AG08396 (cell line): ENCODE results near the gene CTTNBP2NL.
"Not testable (repeated sequence)": the region's sequence is repeated elsewhere in the genome, so short reads cannot be mapped to it uniquely, and the experiment has no call there.

ENCODE experiments used
- DNase-seq: peaks from one replicate; pipeline ENCODE4 v3.0.0; 2012; ENCODE audit warnings: low spot score, mixed read lengths

The CTTNBP2NL gene

DNA sequence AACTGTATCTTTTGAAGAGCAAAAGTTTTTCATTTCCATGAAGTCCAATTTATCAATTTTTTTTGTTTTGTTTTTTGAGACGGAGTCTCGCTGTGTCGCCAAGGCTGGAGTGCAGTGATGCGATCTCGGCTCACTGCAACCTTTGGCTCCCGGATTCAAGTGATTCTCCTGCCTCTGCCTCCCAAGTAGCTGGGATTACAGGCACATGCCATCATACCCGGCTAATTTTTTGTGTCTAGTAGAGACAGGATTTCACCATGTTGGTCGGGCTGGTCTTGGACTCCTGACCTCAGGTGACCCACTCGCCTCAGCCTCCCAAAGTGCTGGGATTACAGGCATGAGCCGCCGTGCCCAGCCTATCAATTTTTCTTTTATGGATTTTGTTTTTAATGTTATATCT, 27.7 kb downstream of the CTTNBP2NL start:
- not testable (repeated sequence) for DNase-seq

DNA sequence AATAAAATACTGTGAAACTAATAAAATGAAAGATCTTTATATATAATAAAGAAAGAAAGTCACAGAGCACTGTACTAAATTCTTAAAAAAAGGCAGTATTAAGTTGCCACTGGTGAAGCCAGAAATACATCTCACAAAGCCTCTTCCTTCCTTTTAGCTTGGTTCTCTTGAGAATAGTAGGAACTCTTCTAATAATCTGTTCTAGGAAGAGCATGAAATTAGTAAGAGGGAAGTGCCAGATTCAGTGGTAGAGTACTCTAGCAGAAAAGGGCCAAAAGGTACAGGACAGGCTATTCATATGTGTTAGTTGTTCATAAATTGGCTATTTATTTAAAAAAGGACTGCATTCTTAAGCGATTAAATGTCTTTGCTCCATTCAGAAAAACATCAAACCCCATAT, 33.7 kb downstream of the CTTNBP2NL start:
- no peak for DNase-seq

DNA sequence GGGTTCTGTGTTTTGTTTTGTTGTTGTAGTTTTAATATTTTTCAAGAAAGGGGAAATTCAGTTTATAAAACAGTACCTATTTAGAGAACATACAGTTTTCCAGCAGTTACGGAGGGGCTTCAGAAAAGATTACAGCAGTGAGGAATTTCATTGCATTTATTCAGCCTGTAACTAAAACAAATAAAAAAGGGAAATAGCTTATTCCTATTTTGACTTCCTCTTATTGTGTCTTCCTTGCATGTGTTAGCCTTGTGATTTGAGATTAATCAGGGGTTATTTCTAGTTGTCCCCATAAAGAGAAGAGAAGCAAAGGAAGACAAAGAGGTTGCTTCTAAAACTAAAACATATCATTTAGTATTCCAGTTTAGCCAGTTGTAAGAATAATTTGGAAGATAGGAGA, 35.0 kb downstream of the CTTNBP2NL start:
- no peak for DNase-seq

DNA sequence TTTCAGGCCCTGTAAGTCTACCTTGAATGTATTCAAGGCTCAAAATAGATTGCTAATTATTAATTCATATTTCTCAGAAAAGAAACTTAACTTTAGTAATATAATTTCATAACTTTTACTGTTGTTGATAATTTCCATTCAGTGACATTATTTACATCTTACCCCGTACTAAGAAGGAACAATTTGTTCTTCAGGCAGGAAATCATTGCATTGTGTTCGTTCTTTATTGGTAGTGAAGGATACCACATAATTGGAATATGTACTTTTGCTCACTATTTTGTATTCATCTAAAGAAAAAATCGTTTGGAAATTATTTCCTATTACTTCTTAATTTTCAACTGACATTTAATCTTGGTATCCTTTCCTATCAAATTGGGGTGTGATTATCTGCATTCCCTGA, 39.4 kb downstream of the CTTNBP2NL start:
- no peak for DNase-seq

DNA sequence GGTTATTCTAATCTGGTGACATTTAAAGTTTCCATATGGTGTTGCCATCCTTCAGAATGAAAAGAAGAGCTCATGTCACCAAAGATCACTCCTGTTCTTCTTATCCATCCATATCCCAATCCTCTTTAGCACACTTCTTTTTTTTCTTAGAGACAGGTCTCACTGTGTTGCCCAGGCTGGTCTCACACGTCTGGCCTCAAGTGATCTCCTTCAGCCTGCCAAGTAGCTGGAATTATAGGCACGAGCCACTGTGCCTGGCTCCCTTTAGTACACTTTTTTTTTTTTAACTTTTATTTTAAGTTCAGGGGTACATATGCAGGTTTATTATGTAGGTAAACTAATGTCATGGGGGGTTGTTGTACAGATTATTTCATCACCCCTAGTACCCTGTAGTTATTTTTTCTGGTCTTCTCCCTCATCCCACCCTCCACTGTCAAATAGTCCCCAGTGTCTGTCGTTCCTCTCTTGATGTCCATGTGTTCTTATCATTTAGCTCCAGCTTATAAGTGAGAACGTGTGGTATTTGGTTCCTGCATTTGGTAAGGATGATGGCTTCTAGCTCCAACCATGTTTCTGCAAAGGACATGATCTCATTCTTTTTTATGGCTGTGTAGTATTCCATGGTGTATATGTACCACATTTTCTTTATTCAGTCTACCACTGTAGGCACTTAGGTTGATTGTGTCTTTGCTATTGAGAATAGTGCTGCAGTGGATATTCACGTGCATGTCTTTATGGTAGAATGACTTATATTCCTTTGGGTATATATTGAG, 40.6 kb downstream of the CTTNBP2NL start:
- DNase-seq, result no peak

DNA sequence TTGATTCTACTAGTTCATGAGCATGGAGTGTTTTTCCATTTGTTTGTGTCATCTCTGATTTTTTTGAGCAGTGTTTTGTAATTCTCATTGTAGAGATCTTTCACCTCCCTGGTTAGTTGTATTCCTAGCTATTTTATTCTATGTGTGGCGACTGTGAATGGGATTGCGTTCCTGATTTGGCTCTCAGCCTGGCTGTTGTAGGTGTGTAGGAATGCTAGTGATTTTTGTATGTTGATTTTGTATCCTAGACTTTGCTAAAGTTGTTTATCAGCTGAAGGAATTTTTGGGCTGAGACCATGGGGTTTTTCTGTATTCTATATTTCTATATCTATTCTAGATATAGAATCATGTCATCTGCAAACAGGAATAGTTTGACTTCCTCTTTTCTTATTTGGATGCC, 42.1 kb downstream of the CTTNBP2NL start:
- DNase-seq, result not testable (repeated sequence)

DNA sequence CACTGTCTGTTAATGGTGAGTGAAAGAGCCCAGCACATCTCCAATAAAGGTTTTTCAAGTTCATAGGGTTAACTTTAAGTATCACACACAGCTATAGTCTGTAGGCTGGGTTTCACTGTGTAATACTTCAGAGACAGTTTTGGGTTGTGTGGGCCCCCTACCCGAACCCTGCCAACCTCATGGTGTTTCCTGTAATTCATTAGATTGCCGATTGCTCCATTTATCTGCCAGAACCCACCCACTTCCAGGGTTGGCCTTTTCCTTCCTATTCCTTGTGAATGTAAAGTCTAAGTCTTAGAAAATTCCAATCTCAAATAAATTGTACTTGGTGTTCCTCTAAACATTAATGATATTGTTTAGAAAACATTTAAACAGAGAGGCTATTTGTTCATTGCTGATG, 43.6 kb downstream of the CTTNBP2NL start:
- no peak for DNase-seq

DNA sequence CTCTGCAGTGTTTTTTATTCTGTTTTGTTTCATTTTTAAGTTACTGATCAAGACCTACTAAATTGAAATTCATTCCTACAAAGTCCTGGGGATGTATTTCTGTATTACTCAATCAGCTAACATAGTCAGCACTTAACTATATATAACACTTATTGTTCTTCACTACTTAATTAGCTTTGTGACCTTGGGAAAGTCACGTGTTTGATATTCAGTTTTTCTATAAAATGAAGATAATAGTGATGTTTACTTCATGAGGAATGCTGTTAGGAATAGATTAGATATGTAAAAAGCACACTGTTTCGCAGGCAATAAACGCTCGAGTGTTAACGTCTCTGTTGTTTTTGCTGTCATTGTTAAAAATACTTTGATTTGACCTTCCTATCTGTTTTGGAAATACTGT, 44.6 kb downstream of the CTTNBP2NL start:
- DNase-seq, result no peak

DNA sequence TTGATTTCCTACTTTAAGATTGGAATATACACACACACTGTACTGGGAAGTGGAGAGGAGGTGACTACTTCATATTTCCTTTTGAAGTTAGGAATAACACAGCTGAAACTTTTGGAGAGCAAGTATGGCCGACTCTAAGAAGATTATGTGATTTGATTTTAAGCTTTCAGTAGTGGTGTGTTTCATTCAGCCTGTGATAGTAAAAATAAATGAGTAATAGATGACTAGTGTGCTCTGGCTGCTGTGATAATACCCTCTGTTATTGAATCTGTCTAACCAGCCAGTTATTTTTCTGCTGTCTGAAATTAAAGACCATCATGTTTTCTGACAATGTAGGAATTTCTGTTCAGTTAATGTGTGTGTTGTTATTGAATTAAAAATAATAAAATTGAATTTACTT, 48.3 kb downstream of the CTTNBP2NL start:
- no peak for DNase-seq

DNA sequence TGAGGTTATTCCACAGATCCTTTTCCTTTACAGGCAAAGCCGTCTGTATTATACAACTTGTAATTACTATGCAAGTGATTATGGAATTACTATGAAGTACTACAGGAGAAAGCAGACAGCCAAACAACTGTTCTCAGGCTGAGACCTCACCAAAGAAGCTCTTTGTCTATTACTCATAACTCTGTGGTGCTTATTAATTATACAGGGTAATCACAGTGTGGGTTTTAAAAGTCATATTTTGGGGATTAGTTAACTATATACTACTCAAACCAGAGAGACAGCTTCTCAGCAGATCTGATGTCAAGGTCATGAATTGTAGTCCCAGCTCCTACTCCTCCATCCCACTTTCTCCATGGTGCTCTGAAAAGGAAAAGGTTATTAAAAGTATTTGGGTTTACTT, 49.6 kb downstream of the CTTNBP2NL start:
- no peak for DNase-seq

DNA sequence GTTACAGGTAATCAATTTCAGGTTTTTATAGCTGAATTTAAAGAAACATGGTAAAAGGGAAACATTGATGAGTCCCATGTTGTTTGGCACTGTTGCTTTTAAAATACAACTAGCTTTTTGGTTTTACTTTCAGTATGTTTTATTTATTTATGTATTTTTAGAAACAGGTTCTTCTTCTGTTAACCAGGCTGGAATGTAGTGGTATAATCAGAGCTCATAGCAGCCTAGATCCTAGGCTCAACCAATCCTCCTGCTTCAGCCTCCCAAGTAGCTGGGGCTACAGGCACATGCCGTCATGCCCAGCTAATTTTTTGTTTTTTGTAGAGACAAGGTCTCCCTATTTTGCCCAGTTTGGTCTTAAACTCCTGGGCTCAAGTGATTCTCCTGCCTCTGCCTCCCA, 50.4 kb downstream of the CTTNBP2NL start:
- no peak for DNase-seq

DNA sequence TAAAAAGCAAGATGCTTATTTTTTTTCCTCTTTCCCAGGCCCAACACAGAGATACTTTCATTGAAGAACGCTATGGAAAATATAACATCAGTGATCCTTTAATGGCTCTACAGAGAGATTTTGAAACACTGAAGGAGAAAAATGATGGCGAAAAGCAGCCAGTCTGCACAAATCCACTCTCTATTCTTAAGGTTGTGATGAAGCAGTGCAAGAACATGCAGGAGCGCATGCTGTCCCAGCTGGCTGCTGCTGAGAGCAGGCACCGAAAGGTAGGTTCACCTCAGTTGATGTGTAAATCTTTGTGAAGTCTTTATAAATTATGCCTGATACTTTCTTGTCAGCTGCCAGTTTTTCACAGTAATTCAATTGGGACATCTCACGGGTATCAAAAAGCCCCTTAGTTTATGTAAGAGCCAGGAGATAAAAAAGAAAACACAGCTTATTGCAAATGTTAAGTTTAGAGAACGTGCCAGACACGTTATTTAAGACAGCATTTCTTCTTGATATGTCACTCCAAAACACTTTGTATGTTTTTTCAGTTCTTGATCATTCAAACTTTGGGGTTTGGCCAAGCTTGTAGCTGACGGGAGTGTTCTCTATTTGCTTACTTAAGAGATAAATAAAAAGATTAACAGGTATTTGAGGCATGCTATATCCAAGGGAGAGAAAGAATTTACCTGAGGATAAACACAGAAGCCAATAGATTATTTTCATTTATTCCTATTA, 53.1 kb downstream of the CTTNBP2NL start:
- no peak for DNase-seq

DNA sequence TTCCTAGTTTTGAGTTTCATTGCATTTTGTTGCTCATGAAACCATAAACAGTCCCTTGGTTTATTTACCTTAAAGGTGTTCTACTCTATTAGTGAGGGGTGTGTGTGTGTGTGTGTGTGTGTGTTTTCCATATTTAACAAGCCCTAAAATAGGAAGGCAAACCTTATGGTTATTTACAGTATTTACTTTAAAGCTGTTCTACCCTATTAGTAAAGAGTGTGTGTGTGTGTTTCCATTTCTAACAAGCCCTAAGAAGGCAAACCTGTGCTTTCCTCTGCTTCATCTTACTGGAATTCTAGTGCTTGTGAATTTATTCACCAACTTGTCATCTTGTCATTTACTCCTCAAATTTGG, 53.6 kb downstream of the CTTNBP2NL start:
- no peak for DNase-seq

DNA sequence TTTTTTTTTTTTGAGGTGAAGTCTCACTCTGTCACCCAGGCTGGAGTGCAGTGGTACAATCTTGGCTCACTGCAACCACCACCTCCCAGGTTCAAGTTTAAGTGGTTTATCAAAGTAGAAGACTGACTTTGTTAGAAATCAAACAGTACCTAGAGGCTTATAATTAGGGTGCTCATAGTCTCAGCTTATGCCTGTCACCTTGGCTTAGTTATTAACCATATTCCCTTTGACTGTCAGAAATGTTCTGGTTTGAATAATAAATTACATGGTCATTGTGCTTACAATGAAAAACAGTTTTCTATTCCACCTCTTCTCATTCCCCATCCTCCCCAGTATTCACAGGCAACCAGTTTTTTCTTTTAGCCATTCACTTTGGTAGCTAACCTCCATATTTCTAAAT, 54.8 kb downstream of the CTTNBP2NL start:
- no peak for DNase-seq

DNA sequence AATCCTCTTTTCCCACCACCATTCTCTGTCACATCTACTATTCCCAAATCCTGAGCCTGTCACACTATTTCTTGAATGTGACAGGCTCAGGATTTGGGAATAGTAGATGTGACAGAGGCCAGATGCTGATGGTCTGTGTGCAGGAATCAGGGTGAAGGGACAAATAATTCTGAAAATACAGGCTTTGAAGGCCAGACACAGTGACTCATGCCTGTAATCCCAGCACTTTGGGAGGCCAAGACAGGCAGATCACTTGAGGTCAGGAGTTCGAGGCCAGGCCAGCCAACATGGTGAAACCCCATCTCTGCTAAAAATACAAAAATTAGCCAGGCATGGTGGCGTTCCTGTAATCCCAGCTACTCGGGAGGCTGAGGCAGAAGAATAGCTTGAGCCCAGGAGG, 55.3 kb downstream of the CTTNBP2NL start:
- not testable (repeated sequence) for DNase-seq

DNA sequence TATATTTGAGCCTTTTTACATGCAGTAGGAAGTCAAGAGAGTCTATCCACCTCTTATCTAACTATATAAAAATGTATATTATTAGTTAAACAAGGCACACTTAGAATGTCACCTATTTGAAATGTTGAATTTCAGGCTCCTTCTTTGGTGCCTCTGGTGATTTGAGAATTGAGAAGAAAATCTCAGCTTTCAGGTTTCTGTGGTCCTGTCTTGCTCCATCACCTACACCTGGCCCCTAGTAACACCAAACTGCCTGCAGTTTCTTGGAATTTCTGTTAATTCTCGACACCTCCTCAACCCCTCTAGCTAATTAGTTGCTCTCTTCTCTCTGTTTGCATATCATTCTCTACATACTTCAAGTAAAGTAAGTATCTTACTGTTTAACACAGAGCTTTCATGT, 57.9 kb downstream of the CTTNBP2NL start:
- no peak for DNase-seq

DNA sequence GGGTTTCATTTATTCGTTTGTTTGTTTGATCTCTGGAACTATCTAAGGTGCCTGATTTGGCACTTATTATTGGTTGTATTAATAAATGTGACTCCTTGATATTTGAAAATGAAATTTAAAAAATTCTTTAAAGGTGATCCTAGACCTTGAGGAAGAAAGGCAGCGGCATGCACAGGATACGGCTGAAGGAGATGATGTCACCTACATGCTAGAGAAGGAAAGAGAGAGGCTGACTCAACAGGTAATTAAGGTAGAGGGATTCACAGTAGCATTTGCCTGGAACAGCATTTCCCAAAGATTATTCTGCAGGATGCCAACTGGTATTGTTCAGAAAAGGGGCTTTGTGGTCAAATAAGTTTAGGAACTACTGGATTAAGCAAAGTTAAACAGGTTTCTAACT, 58.3 kb downstream of the CTTNBP2NL start:
- DNase-seq, result no peak

DNA sequence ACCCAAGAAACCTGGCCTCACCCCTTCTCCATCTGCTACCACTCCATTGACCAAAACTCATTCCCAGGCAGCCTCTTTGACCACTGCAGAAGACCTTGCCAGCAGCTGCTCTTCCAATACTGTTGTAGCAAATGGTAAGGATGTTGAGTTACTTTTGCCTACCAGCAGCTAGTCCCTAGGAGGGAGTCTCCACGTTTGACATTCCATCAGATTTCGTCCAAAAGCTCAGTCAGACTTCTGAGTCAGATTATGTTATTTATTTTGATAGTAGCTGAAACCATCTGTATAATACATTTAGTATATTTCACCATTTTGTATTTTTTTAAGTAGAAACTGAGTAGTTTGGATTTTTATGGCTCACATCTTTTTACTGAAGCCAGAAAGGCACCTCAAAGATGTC, 61.2 kb downstream of the CTTNBP2NL start:
- DNase-seq, result peak; percentile 24

DNA sequence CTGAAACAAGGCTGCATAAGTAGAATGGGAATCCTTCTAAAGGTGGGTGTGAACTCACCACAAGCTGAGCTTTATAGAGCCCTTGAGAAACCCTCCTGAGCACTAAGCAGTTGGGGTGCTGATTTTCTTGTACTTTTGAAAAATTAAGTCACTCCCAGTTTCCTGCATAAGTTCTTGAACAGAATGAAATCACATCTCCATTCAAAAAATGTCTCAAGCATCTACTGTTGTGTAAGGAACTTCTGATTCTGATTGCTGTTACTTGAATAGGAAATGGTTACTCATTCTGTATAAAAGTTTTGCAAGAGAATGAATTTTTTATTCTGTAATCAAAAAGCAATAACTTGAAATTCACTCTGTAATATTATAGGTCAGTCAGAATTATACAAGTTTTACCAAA, 61.9 kb downstream of the CTTNBP2NL start:
- DNase-seq, result no peak

DNA sequence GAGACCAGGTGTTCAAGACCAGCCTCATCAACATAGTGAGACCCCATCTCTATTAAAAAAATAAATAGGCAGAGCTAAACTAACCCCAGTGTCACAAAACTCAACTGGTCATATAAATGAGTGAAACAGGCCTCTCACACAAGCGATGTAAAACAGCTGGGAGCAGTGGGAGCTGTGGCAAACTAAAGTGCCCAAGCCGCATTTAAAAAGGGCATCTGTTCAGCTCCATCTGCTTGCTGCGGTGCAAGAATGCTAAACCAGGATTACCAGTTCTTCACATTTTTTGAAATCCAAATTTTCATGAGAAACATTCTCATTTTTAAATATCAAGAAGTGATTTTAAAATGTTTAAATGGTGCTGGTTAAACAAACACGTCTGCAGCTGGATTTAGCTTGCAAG, 62.7 kb downstream of the CTTNBP2NL start:
- DNase-seq, result no peak

DNA sequence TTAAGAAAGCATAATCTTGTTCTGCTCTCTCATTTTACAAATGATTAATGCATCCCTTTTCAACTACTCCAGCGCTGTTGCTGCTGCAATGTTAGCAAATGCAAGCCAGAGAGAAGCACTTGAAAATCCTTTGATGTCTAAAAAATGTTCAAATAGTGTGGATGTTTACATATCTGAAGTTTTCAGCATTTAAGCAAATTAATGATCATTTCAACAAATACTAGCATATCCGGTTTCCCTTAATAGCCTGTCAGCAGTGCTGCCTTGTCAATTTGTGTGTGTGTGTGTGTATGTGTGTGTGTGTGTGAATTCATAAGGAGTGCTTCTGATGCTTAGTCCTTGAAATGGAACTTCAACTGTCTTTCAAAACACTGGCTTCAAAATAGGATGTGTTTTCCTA, 64.6 kb downstream of the CTTNBP2NL start:
- DNase-seq, result no peak

DNA sequence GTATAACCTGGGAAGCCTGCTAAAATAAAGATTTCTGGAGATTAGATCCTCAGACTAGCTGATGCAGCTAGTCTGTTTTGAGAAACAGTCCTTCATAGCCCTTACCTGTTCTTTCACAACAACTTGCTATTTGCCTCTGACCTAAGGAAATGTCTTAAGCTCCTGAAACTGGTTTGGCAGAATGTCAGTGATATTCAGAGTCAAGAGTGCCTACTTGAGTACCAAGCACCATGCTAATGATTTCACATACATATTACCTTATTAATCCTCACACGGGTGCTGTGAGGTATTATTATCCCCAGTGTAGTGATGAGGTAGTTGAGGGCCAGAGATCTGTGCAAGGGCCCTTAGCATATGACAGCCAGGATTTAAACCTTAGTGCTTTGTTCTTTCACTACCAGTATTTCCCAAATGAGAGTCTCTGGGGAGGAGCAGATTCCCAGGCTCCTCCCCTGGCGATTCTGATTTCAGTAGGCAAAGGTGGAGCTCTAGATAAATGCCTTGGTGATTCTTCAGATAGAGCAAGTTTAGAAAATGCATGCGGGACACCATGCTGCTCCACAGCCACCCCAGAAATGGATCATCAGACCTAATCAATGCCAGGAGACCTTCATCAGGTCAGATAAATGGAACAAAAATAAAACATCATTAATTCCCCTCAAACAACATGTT, 65.3 kb downstream of the CTTNBP2NL start:
- no peak for DNase-seq

DNA sequence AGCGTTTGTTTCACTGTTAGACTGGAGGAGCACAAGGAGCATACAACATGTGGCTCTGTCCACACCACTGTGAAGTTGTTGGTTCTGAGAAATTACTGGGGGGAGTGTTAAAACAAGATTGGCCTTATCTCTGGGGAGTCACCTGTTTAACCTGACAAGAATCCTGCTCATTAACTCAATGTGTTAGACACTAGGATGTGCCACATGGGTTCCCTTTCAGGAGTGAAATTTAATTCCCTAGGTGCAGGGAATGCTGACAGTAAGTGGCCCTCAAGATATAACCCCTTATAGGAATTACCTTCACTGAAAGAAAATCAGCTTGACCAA, 66.9 kb downstream of the CTTNBP2NL start:
- no peak for DNase-seq

DNA sequence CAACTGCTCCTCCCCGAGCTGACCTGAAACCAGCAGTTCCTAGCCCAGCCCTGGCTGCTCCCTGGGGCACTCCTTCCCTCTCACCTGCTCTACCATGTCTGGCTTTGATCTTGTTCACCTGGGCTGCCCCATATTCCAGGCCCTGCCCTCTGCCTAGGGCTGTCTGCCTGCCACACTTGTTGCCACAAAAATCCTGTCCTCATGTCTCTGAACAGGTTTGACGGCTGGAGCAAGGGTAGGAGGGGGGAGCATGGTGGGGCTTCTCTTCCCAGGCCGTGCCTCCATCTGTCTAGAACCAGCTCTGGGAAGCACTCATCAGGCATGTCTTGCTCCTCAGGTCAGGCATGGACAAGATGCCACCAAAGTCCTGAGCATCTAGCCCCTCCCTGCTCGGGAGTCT, 68.5 kb downstream of the CTTNBP2NL start:
- DNase-seq, result no peak
